GM23338 (cell line): ENCODE measurements around the gene BCL2. TPM values are rescaled to one million over a fixed set of nuclear protein-coding genes. Genes with fewer than 3 reads are reported as not detected.
A peak's percentile ranks its signal among the peaks of the same experiment; 100 is the strongest.

Experiments
- ATAC-seq: fragments of 200-7000 bp; cut with Tn5 transposase; 3 replicates; pipeline ENCODE4 v1.9.1; 2020
- DNase-seq: peaks from one replicate; pipeline ENCODE4 v3.0.0-alpha.2; 2015; ENCODE audit warnings: low spot score
- H2AFZ ChIP-seq: fragments of 200-600 bp; sonication (generic); 2 replicates; pipeline ENCODE4 v1.8.0; 2016; ENCODE audit warnings: antibody characterized with exemption, mild to moderate bottlenecking, moderate library complexity
- H3F3A ChIP-seq: fragments of 200-600 bp; sonication (generic); replicated peaks from 2 replicates; pipeline ENCODE4 v1.8.0; 2017; ENCODE audit warnings: antibody characterized with exemption, mixed run types, low read depth
- H3K27ac ChIP-seq: fragments of 200-600 bp; sonication (generic); 2 replicates; pipeline ENCODE4 v1.6.1; 2016; ENCODE audit warnings: low read depth
- H3K27me3 ChIP-seq: fragments of 200-600 bp; sonication (generic); 2 replicates; pipeline ENCODE4 v1.8.0; 2016; ENCODE audit warnings: mild to moderate bottlenecking, mixed run types, moderate library complexity; ENCODE audit not compliant: insufficient read depth
- H3K36me3 ChIP-seq: fragments of 200-600 bp; sonication (generic); 2 replicates; pipeline ENCODE4 v1.8.0; 2016; ENCODE audit warnings: mild to moderate bottlenecking; ENCODE audit not compliant: insufficient read depth
- H3K4me1 ChIP-seq: fragments of 200-600 bp; sonication (generic); 2 replicates; pipeline ENCODE4 v1.8.0; 2016; ENCODE audit warnings: mild to moderate bottlenecking, moderate library complexity; ENCODE audit not compliant: insufficient read depth
- H3K4me2 ChIP-seq: fragments of 200-600 bp; sonication (generic); 2 replicates; pipeline ENCODE4 v1.7.1; 2017; ENCODE audit warnings: mixed run types
- H3K4me3 ChIP-seq: fragments of 200-600 bp; sonication (generic); 2 replicates; pipeline ENCODE4 v1.6.1; 2016; ENCODE audit warnings: mixed run types
- H3K79me2 ChIP-seq: fragments of 200-600 bp; sonication (generic); replicated peaks from 2 replicates; pipeline ENCODE4 v1.8.0; 2017; ENCODE audit warnings: mild to moderate bottlenecking; ENCODE audit not compliant: insufficient read depth
- H3K9me2 ChIP-seq: fragments of 200-600 bp; sonication (generic); 2 replicates; pipeline ENCODE4 v1.8.0; 2017; ENCODE audit not compliant: insufficient read depth
- H4K20me1 ChIP-seq: fragments of 200-600 bp; sonication (generic); replicated peaks from 2 replicates; pipeline ENCODE4 v1.8.0; 2017; ENCODE audit warnings: mild to moderate bottlenecking; ENCODE audit not compliant: insufficient read depth
- H3K27ac Mint-ChIP-seq: 2 replicates; pipeline ENCODE4 v1.8.0; 2020; ENCODE audit warnings: inconsistent platforms, mild to moderate bottlenecking, moderate library complexity, mixed read lengths
- H3K27me3 Mint-ChIP-seq: 3 replicates; pipeline ENCODE4 v1.8.0; 2022; ENCODE audit warnings: low read depth, mild to moderate bottlenecking, moderate library complexity, mixed read lengths, inconsistent platforms; ENCODE audit not compliant: insufficient read depth, poor library complexity
- H3K36me3 Mint-ChIP-seq: 3 replicates; pipeline ENCODE4 v1.8.0; 2021; ENCODE audit warnings: low read depth, mild to moderate bottlenecking, inconsistent platforms, moderate library complexity, mixed read lengths
- H3K4me1 Mint-ChIP-seq: 3 replicates; pipeline ENCODE4 v1.8.0; 2020; ENCODE audit warnings: mild to moderate bottlenecking, inconsistent platforms, mixed read lengths
- H3K4me3 Mint-ChIP-seq: 3 replicates; pipeline ENCODE4 v1.8.0; 2021; ENCODE audit warnings: moderate library complexity, mild to moderate bottlenecking, inconsistent platforms, mixed read lengths
- H3K9me3 Mint-ChIP-seq: 3 replicates; pipeline ENCODE4 v1.8.0; 2020; ENCODE audit warnings: moderate library complexity, mild to moderate bottlenecking, inconsistent platforms, mixed read lengths
- CREB1 ChIP-seq: fragments of 250-450 bp; sonication (Bioruptor Pico); IDR thresholded peaks from 2 replicates; pipeline ENCODE4 v1.5.0; 2020; ENCODE audit warnings: low read depth, mild to moderate bottlenecking, moderate library complexity
- CTCF ChIP-seq, 2 experiments: fragments of 200-600 bp in 1 of 2; sonication (generic) in 1 of 2; conservative IDR thresholded peaks; 2 replicates each; pipeline versions ENCODE4 v1.5.1 to v1.6.1; 2016 to 2017; ENCODE audit warnings: antibody characterized with exemption in 2 of 2, low read depth in 2 of 2, mild to moderate bottlenecking in 2 of 2, moderate library complexity in 1 of 2
- EZH2 ChIP-seq: fragments of 200-600 bp; sonication (generic); IDR thresholded peaks from one replicate; pipeline ENCODE4 v1.8.0; 2017; ENCODE audit warnings: antibody characterized with exemption, mild to moderate bottlenecking, low read depth; ENCODE audit not compliant: unreplicated experiment
- EZH2phosphoT487 ChIP-seq: fragments of 200-600 bp; sonication (generic); IDR thresholded peaks from one replicate; pipeline ENCODE4 v1.8.1; 2018; ENCODE audit warnings: antibody characterized with exemption; ENCODE audit not compliant: unreplicated experiment
- JUNB ChIP-seq: IDR thresholded peaks from one replicate; pipeline ENCODE4 v1.6.1; 2016; ENCODE audit warnings: antibody characterized with exemption; ENCODE audit not compliant: unreplicated experiment
- NANOG ChIP-seq: IDR thresholded peaks from 2 replicates; pipeline ENCODE4 v1.6.1; 2016; ENCODE audit warnings: antibody characterized with exemption, borderline replicate concordance
- POLR2AphosphoS5 ChIP-seq: IDR thresholded peaks from 2 replicates; pipeline ENCODE4 v1.6.1; 2016; ENCODE audit warnings: antibody characterized with exemption, low read depth
- STAT1 ChIP-seq: IDR thresholded peaks from one replicate; pipeline ENCODE4 v1.6.1; 2016; ENCODE audit warnings: antibody characterized with exemption; ENCODE audit not compliant: unreplicated experiment
- ZNF114 ChIP-seq: fragments of 250-450 bp; sonication (Bioruptor Pico); IDR thresholded peaks from 2 replicates; pipeline ENCODE4 v1.5.0; 2020; ENCODE audit warnings: mild to moderate bottlenecking, moderate library complexity
- ZNF331 ChIP-seq: fragments of 250-450 bp; sonication (Bioruptor Pico); IDR thresholded peaks from 2 replicates; pipeline ENCODE4 v1.5.0; 2020; ENCODE audit warnings: low read depth, mild to moderate bottlenecking, moderate library complexity
- polyA plus RNA-seq: library from polyadenylated mRNA; unstranded; fragments of >200 nt; fragmentation: Nextera tagmentation; extraction: Ambion mirVana; gene quantifications from 2 replicates; pipeline ENCODE4 v1.2.1, GENCODE V29; 2016
- total RNA-seq: library from RNA; depleted of rRNA; stranded (reverse); fragments of >200 nt; shearing (Covaris generic); gene quantifications from 2 replicates; pipeline ENCODE4 v1.2.3, GENCODE V29; 2014
- TF ChIP-seq, protein P1 (sequence below): IDR thresholded peaks from one replicate; pipeline ENCODE4 v1.6.1; 2018; ENCODE audit warnings: antibody characterized with exemption; ENCODE audit not compliant: unreplicated experiment
- TF ChIP-seq, protein P2 (sequence below): IDR thresholded peaks from 2 replicates; pipeline ENCODE4 v1.6.1; 2016; ENCODE audit warnings: antibody characterized with exemption

BCL2 gene
- total and polyA plus RNA-seq, 2 experiments from 2014 or later: 1.2 to 4.0 TPM

DNA sequence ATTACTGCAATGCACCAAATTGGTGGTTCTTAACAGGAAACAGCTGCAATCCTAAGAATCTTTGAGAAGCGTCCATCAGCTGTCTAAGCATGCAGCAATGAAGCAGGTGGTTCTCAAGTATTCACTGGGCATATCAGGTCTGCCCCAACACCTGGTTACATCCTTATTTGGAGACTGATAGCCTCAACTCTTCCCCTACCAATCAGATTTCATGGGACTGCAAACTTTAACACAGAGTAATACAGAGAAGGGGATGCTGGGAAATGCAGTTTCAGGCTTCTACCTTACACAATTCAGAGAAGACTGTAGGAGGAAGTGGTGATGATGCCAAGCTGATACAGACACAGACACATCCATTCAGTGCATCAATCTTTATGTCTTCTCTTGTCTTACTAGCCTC, 240.5 kb downstream of the BCL2 start:
- Histone ChIP-seq H3K36me3 (no peaks in the 10 kb centered on the region), H3K27ac (no peak overlapping the region), H4K20me1 (no peaks in the 10 kb centered on the region), H3K79me2 (no peaks in the 10 kb centered on the region), H3K4me2 (no peak overlapping the region), H3K27me3 (no peaks in the 10 kb centered on the region), H3K9me2 (no peaks in the 10 kb centered on the region), H3K4me3 (no peak overlapping the region), H3K4me1 (no peaks in the 10 kb centered on the region), H3F3A (no peaks in the 10 kb centered on the region), H2AFZ (no peak overlapping the region)
- H3K4me3 Mint-ChIP-seq: no peak overlapping the region
- peak; percentile 42; the same call in 1 of the 2 replicates for TF ChIP-seq CREB1 (CRISPR knock-in tag)
- TF ChIP-seq ZNF114: no peak
- peak; percentile 89 for ATAC-seq
- H3K27ac Mint-ChIP-seq: no peak overlapping the region
- H3K27me3 Mint-ChIP-seq: peaks cover 5% of the 10 kb centered on the region
- no peaks in the 10 kb centered on the region; the same call in 2 of the 3 replicates for H3K9me3 Mint-ChIP-seq
- peak; percentile 53 for DNase-seq
- peaks cover 5% of the 10 kb centered on the region; the same call in 2 of the 3 replicates for H3K4me1 Mint-ChIP-seq
- no peaks in the 10 kb centered on the region for H3K36me3 Mint-ChIP-seq

GRCh38 chr18:63078471-63078870, 241.1 kb downstream of the BCL2 start:
- H3K79me2 ChIP-seq: no peaks in the 10 kb centered on the region
- no peak overlapping the region for H3K27ac Mint-ChIP-seq
- H3K4me3 Mint-ChIP-seq: no peak overlapping the region
- no peaks in the 10 kb centered on the region for H4K20me1 ChIP-seq
- H3K4me2 ChIP-seq: no peak overlapping the region
- no peaks in the 10 kb centered on the region for H3K36me3 Mint-ChIP-seq
- no peaks in the 10 kb centered on the region for H3K4me1 ChIP-seq
- peaks cover 5% of the 10 kb centered on the region; the same call in 2 of the 3 replicates for H3K4me1 Mint-ChIP-seq
- no peaks in the 10 kb centered on the region; the same call in 2 of the 3 replicates for H3K9me3 Mint-ChIP-seq
- H2AFZ ChIP-seq: no peak overlapping the region
- no peak for ATAC-seq
- H3K36me3 ChIP-seq: no peaks in the 10 kb centered on the region
- DNase-seq: no peak
- H3K4me3 ChIP-seq: no peak overlapping the region
- H3K27me3 Mint-ChIP-seq: peaks cover 5% of the 10 kb centered on the region
- no peaks in the 10 kb centered on the region for H3F3A ChIP-seq
- no peaks in the 10 kb centered on the region for H3K9me2 ChIP-seq
- H3K27me3 ChIP-seq: no peaks in the 10 kb centered on the region
- H3K27ac ChIP-seq: no peak overlapping the region
- TF ChIP-seq JUNB (no peak), NANOG (no peak), ZNF331 (CRISPR knock-in tag) (no peak), ZNF114 (no peak), EZH2 (no peak), POLR2AphosphoS5 (no peak), CREB1 (CRISPR knock-in tag) (no peak), EZH2phosphoT487 (no peak), STAT1 (no peak), CTCF (conservative IDR thresholded peaks at IDR 0.05; ENCODE audit: low read depth in 2 of 2) (no peak)
- TF ChIP-seq, protein P1, sequence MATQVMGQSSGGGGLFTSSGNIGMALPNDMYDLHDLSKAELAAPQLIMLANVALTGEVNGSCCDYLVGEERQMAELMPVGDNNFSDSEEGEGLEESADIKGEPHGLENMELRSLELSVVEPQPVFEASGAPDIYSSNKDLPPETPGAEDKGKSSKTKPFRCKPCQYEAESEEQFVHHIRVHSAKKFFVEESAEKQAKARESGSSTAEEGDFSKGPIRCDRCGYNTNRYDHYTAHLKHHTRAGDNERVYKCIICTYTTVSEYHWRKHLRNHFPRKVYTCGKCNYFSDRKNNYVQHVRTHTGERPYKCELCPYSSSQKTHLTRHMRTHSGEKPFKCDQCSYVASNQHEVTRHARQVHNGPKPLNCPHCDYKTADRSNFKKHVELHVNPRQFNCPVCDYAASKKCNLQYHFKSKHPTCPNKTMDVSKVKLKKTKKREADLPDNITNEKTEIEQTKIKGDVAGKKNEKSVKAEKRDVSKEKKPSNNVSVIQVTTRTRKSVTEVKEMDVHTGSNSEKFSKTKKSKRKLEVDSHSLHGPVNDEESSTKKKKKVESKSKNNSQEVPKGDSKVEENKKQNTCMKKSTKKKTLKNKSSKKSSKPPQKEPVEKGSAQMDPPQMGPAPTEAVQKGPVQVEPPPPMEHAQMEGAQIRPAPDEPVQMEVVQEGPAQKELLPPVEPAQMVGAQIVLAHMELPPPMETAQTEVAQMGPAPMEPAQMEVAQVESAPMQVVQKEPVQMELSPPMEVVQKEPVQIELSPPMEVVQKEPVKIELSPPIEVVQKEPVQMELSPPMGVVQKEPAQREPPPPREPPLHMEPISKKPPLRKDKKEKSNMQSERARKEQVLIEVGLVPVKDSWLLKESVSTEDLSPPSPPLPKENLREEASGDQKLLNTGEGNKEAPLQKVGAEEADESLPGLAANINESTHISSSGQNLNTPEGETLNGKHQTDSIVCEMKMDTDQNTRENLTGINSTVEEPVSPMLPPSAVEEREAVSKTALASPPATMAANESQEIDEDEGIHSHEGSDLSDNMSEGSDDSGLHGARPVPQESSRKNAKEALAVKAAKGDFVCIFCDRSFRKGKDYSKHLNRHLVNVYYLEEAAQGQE: no peak
- TF ChIP-seq, protein P2, sequence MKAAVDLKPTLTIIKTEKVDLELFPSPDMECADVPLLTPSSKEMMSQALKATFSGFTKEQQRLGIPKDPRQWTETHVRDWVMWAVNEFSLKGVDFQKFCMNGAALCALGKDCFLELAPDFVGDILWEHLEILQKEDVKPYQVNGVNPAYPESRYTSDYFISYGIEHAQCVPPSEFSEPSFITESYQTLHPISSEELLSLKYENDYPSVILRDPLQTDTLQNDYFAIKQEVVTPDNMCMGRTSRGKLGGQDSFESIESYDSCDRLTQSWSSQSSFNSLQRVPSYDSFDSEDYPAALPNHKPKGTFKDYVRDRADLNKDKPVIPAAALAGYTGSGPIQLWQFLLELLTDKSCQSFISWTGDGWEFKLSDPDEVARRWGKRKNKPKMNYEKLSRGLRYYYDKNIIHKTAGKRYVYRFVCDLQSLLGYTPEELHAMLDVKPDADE: no peak
